Measurements from ENCODE around the gene DOCK8.

The DOCK8 gene

DNA sequence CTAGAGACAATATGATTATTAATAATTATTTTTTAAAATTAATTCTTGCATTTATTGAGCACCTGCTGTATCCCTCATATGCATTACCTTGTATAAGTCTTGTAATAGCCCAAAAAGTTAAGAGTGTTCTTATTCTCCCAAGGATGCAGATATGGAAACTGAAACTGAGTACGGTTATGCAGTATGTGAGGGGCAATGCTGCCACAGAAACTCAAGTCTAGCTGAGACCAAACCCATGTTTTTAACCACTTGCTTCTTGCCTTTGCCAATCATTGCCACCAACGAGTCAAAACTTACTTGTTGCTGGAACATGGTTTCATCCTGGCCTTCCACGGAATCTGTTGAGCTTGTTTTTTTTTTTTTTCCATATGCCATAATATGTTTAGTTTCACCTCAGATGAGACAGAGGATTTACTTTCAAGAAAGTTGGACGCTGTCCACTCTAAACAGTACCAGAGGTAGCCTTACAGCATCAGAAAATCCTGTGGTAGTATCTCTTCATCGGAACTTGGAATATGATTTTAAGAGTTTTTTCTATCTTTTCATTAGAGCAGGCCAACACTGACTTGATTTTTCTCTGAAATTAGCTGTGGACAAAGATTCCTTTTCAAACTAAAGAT, 27.9 kb downstream of the DOCK8 start (continued):
- TF ChIP-seq TCF4 (CRISPR knock-in tag; IDR thresholded peaks at IDR 0.05; ENCODE audit: borderline replicate concordance) (no peak), ZFP3 (CRISPR knock-in tag; IDR thresholded peaks at IDR 0.05) (no peak), GLIS3 (CRISPR knock-in tag; IDR thresholded peaks at IDR 0.05) (no peak), ZNF70 (CRISPR knock-in tag; IDR thresholded peaks at IDR 0.05) (no peak)
- TF ChIP-seq, protein P1, sequence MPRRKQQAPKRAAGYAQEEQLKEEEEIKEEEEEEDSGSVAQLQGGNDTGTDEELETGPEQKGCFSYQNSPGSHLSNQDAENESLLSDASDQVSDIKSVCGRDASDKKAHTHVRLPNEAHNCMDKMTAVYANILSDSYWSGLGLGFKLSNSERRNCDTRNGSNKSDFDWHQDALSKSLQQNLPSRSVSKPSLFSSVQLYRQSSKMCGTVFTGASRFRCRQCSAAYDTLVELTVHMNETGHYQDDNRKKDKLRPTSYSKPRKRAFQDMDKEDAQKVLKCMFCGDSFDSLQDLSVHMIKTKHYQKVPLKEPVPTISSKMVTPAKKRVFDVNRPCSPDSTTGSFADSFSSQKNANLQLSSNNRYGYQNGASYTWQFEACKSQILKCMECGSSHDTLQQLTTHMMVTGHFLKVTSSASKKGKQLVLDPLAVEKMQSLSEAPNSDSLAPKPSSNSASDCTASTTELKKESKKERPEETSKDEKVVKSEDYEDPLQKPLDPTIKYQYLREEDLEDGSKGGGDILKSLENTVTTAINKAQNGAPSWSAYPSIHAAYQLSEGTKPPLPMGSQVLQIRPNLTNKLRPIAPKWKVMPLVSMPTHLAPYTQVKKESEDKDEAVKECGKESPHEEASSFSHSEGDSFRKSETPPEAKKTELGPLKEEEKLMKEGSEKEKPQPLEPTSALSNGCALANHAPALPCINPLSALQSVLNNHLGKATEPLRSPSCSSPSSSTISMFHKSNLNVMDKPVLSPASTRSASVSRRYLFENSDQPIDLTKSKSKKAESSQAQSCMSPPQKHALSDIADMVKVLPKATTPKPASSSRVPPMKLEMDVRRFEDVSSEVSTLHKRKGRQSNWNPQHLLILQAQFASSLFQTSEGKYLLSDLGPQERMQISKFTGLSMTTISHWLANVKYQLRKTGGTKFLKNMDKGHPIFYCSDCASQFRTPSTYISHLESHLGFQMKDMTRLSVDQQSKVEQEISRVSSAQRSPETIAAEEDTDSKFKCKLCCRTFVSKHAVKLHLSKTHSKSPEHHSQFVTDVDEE (CRISPR knock-in tag; IDR thresholded peaks at IDR 0.05): no peak

DNA sequence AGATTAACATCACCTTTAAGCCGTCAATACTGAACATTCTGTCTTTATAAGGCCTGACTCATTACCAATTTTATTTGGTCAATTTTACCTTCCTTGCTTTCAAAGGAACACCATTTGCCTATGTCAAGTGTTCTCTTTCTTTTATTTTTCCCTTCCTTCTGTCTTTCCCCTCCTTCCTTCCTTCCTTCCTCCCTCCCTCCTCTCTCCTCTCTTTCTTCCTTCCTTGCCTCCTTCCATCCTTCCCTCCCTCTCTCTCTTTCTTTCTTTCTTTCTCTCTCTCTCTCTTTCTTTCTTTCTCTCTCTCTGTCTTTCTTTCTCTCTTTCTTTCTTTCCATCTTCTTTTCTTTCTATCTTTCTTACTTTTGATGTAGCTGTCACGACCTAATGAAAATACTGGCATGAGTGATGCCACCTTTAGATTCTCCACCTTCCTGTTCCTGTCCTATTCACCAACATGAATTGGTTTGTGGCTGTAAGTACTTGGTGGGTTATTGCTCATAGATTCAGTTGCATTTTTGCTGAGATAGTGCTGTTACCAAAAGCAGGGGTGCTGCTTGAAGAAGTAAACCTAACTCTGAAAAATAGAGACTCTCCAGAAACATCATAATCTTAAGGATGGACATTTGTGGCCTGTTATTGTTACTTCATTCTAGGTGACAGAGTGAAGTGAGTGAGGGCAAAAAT, 33.8 kb downstream of the DOCK8 start:
- TF ChIP-seq, protein P1 (CRISPR knock-in tag; IDR thresholded peaks at IDR 0.05): no peak
- TF ChIP-seq BACH2 (CRISPR knock-in tag; IDR thresholded peaks at IDR 0.05; ENCODE audit: borderline replicate concordance) (no peak), SNAI2 (CRISPR knock-in tag; IDR thresholded peaks at IDR 0.05) (no peak), ZC3H10 (CRISPR knock-in tag; IDR thresholded peaks at IDR 0.05) (no peak), TOX (CRISPR knock-in tag; IDR thresholded peaks at IDR 0.05; ENCODE audit: borderline replicate concordance) (no peak), RARB (CRISPR knock-in tag; IDR thresholded peaks at IDR 0.05) (no peak), CREB5 (CRISPR knock-in tag; IDR thresholded peaks at IDR 0.05; ENCODE audit: low read depth) (no peak), ESRRG (CRISPR knock-in tag; IDR thresholded peaks at IDR 0.05) (no peak), ZNF565 (CRISPR knock-in tag; conservative IDR thresholded peaks at IDR 0.05; ENCODE audit: low read depth) (no peak), POU6F1 (CRISPR knock-in tag; IDR thresholded peaks at IDR 0.05; ENCODE audit: borderline replicate concordance, low read depth) (no peak)
- TF ChIP-seq, protein P2, sequence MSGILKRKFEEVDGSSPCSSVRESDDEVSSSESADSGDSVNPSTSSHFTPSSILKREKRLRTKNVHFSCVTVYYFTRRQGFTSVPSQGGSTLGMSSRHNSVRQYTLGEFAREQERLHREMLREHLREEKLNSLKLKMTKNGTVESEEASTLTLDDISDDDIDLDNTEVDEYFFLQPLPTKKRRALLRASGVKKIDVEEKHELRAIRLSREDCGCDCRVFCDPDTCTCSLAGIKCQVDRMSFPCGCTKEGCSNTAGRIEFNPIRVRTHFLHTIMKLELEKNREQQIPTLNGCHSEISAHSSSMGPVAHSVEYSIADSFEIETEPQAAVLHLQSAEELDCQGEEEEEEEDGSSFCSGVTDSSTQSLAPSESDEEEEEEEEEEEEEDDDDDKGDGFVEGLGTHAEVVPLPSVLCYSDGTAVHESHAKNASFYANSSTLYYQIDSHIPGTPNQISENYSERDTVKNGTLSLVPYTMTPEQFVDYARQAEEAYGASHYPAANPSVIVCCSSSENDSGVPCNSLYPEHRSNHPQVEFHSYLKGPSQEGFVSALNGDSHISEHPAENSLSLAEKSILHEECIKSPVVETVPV (CRISPR knock-in tag; IDR thresholded peaks at IDR 0.05): no peak
- no peak for ATAC-seq

DNA sequence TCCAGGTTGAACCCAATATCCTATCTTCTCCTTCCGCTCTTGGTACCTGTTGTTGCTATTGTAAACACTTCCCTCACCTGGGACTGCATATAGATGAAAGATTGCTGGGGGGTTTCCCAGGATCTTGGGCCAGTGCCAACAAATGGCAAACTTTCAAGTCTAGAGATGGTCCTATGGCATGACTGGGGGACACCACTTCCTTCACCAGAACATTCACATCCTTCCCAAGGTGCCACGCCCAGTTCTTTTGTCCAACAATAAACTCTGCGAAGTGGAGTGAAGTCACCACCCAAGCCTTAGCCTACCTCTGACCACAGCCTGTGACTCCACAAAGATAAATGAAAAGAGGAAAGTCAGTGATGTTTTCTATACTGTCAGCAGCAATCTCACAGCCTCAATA, 34.4 kb downstream of the DOCK8 start:
- ATAC-seq: no peak
- no peak for TF ChIP-seq TCF4 (CRISPR knock-in tag; IDR thresholded peaks at IDR 0.05; ENCODE audit: borderline replicate concordance)
- TF ChIP-seq GLIS3 (CRISPR knock-in tag; IDR thresholded peaks at IDR 0.05): no peak
- no peak for TF ChIP-seq RARB (CRISPR knock-in tag; IDR thresholded peaks at IDR 0.05)

DNA sequence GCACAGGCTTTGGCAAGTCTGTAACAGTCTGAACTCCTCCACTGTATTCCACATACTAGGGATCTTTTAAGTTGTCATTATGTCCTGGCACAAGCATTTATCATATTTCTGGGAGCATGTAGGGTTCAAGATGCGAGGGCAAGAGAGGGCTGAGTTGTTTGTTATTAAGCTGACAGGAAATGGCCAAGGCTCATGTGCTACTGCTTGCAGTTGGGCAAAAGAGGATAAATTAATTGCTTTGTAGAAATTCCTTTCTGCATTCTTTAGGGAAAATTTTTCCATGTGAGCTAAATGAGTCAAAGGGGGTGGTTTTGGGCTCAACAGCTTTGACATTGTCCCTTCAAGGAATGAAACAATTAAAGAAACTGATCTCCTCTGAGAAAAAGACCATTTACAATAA, 35.4 kb downstream of the DOCK8 start:
- no peak for ATAC-seq
- TF ChIP-seq ZFP30 (CRISPR knock-in tag; IDR thresholded peaks at IDR 0.05) (no peak), POU6F1 (CRISPR knock-in tag; IDR thresholded peaks at IDR 0.05; ENCODE audit: borderline replicate concordance, low read depth) (no peak), ESRRG (CRISPR knock-in tag; IDR thresholded peaks at IDR 0.05) (no peak), OSR1 (CRISPR knock-in tag; IDR thresholded peaks at IDR 0.05) (no peak), PATZ1 (CRISPR knock-in tag; IDR thresholded peaks at IDR 0.05; ENCODE audit: borderline replicate concordance) (no peak), ARNTL (CRISPR knock-in tag; IDR thresholded peaks at IDR 0.05; ENCODE audit: borderline replicate concordance, low read depth) (no peak), CSDC2 (CRISPR knock-in tag; IDR thresholded peaks at IDR 0.05) (no peak), ZNF70 (CRISPR knock-in tag; IDR thresholded peaks at IDR 0.05) (no peak), ZNF8 (CRISPR knock-in tag; IDR thresholded peaks at IDR 0.05) (no peak), TCF4 (CRISPR knock-in tag; IDR thresholded peaks at IDR 0.05; ENCODE audit: borderline replicate concordance) (no peak)

Measured in SK-N-SH treated with all-trans-retinoic acid at 6 μM for 48 hours (cell line).